CD4-positive, alpha-beta T cell treated with Interleukin-2 at 100 ng/mL for 4 hours (primary cell): ENCODE measurements around the gene TPM3.
"Not testable (repeated sequence)": the region's sequence is repeated elsewhere in the genome, so short reads cannot be mapped to it uniquely, and the experiment has no call there.

Source experiments
- DNase-seq: peaks from one replicate; pipeline ENCODE4 v3.0.0-alpha.2; 2020; ENCODE audit warnings: low spot score

The TPM3 gene

GRCh38 chr1:154166207-154166606, 25.7 kb downstream of the TPM3 start:
- DNase-seq = no peak

GRCh38 chr1:154159554-154159953, 32.3 kb downstream of the TPM3 start:
- no peak for DNase-seq

GRCh38 chr1:154158307-154159125, 33.4 kb downstream of the TPM3 start:
- DNase-seq = no peak

GRCh38 chr1:154157520-154158306, 34.2 kb downstream of the TPM3 start:
- peak; percentile 87 for DNase-seq

GRCh38 chr1:154155251-154155650, 36.6 kb downstream of the TPM3 start:
- DNase-seq = no peak

- DNase-seq = no peak
Observed at GRCh38 chr1:154154534-154155191, 37.2 kb downstream of the TPM3 start, which contains the start of gene NUP210L. TSS of gene NUP210L (minus strand) at chr1:154155073.

GRCh38 chr1:154154053-154154452, 37.8 kb downstream of the TPM3 start:
- DNase-seq = no peak

- no peak for DNase-seq
Observed at GRCh38 chr1:154151311-154151710, 40.6 kb downstream of the TPM3 start.

GRCh38 chr1:154148807-154149206, 43.1 kb downstream of the TPM3 start:
- DNase-seq = no peak

- not testable (repeated sequence) for DNase-seq
Observed at GRCh38 chr1:154147505-154147904, 44.4 kb downstream of the TPM3 start.

GRCh38 chr1:154145986-154146385, 45.9 kb downstream of the TPM3 start:
- DNase-seq = no peak

- no peak for DNase-seq
Observed at GRCh38 chr1:154142358-154142757, 49.5 kb downstream of the TPM3 start.

- DNase-seq = no peak
Observed at GRCh38 chr1:154141240-154141639, 50.7 kb downstream of the TPM3 start.

- no peak for DNase-seq
Observed at GRCh38 chr1:154137888-154138287, 54.0 kb downstream of the TPM3 start.

- DNase-seq = no peak
Observed at GRCh38 chr1:154133256-154133655, 58.6 kb downstream of the TPM3 start.

- DNase-seq = no peak
Observed at GRCh38 chr1:154129391-154129970, 62.4 kb downstream of the TPM3 start.

- not testable (repeated sequence) for DNase-seq
Observed at GRCh38 chr1:154123205-154123604, 68.7 kb downstream of the TPM3 start.

GRCh38 chr1:154117642-154118041, 74.3 kb downstream of the TPM3 start:
- DNase-seq = no peak

- DNase-seq = peak; percentile 2
Observed at GRCh38 chr1:154115180-154115579, 76.7 kb downstream of the TPM3 start.
